H9 (cell line): ENCODE data around the gene PPP1R9A. TPM values are rescaled to one million over a fixed set of nuclear protein-coding genes. Genes with fewer than 3 reads are reported as not detected.

Source experiments
- DNase-seq: peaks from one replicate; pipeline ENCODE4 v3.0.0-alpha.2; 2017
- H2AFZ ChIP-seq: one replicate; pipeline ENCODE4 v1.6.1; 2013; ENCODE audit warnings: mild to moderate bottlenecking, low read length, control low read depth, moderate library complexity
- H2AK5ac ChIP-seq: 2 replicates; pipeline ENCODE4 v1.6.1; 2013; ENCODE audit warnings: low read length, control low read depth, mixed read lengths; ENCODE audit not compliant: insufficient read length
- H2BK120ac ChIP-seq: one replicate; pipeline ENCODE4 v1.6.1; 2013; ENCODE audit warnings: low read depth, mild to moderate bottlenecking, low read length, control low read depth, inconsistent platforms; ENCODE audit not compliant: poor library complexity, severe bottlenecking
- H2BK12ac ChIP-seq: 2 replicates; pipeline ENCODE4 v1.6.1; 2013; ENCODE audit warnings: low read length, control low read depth, mixed read lengths, low read depth; ENCODE audit not compliant: insufficient read length
- H2BK15ac ChIP-seq: 2 replicates; pipeline ENCODE4 v1.6.1; 2013; ENCODE audit warnings: low read depth, low read length, control low read depth
- H2BK20ac ChIP-seq: one replicate; pipeline ENCODE4 v1.6.1; 2013; ENCODE audit warnings: low read depth, mild to moderate bottlenecking, low read length, control low read depth, inconsistent platforms; ENCODE audit not compliant: poor library complexity, severe bottlenecking
- H2BK5ac ChIP-seq: 2 replicates; pipeline ENCODE4 v1.6.1; 2013; ENCODE audit warnings: low read length, control low read depth, mixed read lengths; ENCODE audit not compliant: insufficient read length
- H3K14ac ChIP-seq: 2 replicates; pipeline ENCODE4 v1.6.1; 2013; ENCODE audit warnings: low read length, control low read depth; ENCODE audit not compliant: insufficient read depth
- H3K18ac ChIP-seq: 2 replicates; pipeline ENCODE4 v1.6.1; 2013; ENCODE audit warnings: low read depth, mild to moderate bottlenecking, mixed read lengths, low read length, control low read depth; ENCODE audit not compliant: insufficient read length
- H3K23ac ChIP-seq: 2 replicates; pipeline ENCODE4 v1.6.1; 2013; ENCODE audit warnings: low read length, control low read depth, mixed read lengths, low read depth; ENCODE audit not compliant: insufficient read length
- H3K23me2 ChIP-seq: 2 replicates; pipeline ENCODE4 v1.6.1; 2013; ENCODE audit warnings: low read depth, mild to moderate bottlenecking, mixed read lengths, low read length, control low read depth; ENCODE audit not compliant: insufficient read length, poor library complexity, severe bottlenecking
- H3K27ac ChIP-seq: 2 replicates; pipeline ENCODE4 v1.5.1; 2013; ENCODE audit warnings: low read length, control low read depth, mixed read lengths, low read depth; ENCODE audit not compliant: insufficient read length
- H3K27me3 ChIP-seq: 2 replicates; pipeline ENCODE4 v1.6.1; 2013; ENCODE audit warnings: low read length, control low read depth, inconsistent platforms; ENCODE audit not compliant: insufficient read depth
- H3K4ac ChIP-seq: 2 replicates; pipeline ENCODE4 v1.6.1; 2013; ENCODE audit warnings: low read depth, mild to moderate bottlenecking, control low read depth, inconsistent platforms, low read length, moderate library complexity
- H3K4me1 ChIP-seq: 2 replicates; pipeline ENCODE4 v1.6.1; 2013; ENCODE audit warnings: low read length, control low read depth, inconsistent platforms; ENCODE audit not compliant: insufficient read depth
- H3K4me2 ChIP-seq: 2 replicates; pipeline ENCODE4 v1.6.1; 2013; ENCODE audit warnings: low read length, control low read depth, mixed read lengths; ENCODE audit not compliant: insufficient read length, insufficient read depth
- H3K56ac ChIP-seq: 2 replicates; pipeline ENCODE4 v1.6.1; 2013; ENCODE audit warnings: low read depth, mild to moderate bottlenecking, mixed read lengths, low read length, control low read depth; ENCODE audit not compliant: insufficient read length
- H3K79me1 ChIP-seq: 2 replicates; pipeline ENCODE4 v1.6.1; 2013; ENCODE audit warnings: low read depth, mild to moderate bottlenecking, moderate library complexity, low read length, control low read depth, inconsistent platforms; ENCODE audit not compliant: insufficient read depth, poor library complexity, severe bottlenecking
- H3K79me2 ChIP-seq: 2 replicates; pipeline ENCODE4 v1.6.1; 2013; ENCODE audit warnings: low read length, control low read depth, inconsistent platforms; ENCODE audit not compliant: insufficient read depth
- H3K9ac ChIP-seq: 2 replicates; pipeline ENCODE4 v1.6.1; 2013; ENCODE audit warnings: low read length, control low read depth, mixed read lengths; ENCODE audit not compliant: insufficient read length; ENCODE audit errors: extremely low read depth
- H3K9me3 ChIP-seq: one replicate; pipeline ENCODE4 v1.6.1; 2013; ENCODE audit warnings: low read depth, low read length, inconsistent platforms; ENCODE audit not compliant: control insufficient read depth
- H3T11ph ChIP-seq: one replicate; pipeline ENCODE4 v1.6.1; 2013; ENCODE audit warnings: mild to moderate bottlenecking, low read length, control low read depth, inconsistent platforms
- H4K20me1 ChIP-seq: one replicate; pipeline ENCODE4 v1.6.1; 2013; ENCODE audit not compliant: control insufficient read depth, insufficient read length, insufficient read depth
- H4K5ac ChIP-seq: 2 replicates; pipeline ENCODE4 v1.6.1; 2013; ENCODE audit warnings: low read depth, mild to moderate bottlenecking, mixed read lengths, low read length, control low read depth; ENCODE audit not compliant: insufficient read length
- H4K8ac ChIP-seq: replicated peaks from 2 replicates; pipeline ENCODE4 v1.6.1; 2013; ENCODE audit warnings: low read length, control low read depth, mixed read lengths, low read depth; ENCODE audit not compliant: insufficient read length
- H4K91ac ChIP-seq: 2 replicates; pipeline ENCODE4 v1.6.1; 2013; ENCODE audit warnings: low read depth, mild to moderate bottlenecking, moderate library complexity, mixed read lengths, low read length, control low read depth; ENCODE audit not compliant: insufficient read length
- H3K27ac Mint-ChIP-seq, 3 experiments: 2 replicates in 2 of 3; 3 replicates in 1 of 3; pipeline ENCODE4 v1.8.0; 2020 to 2021; ENCODE audit warnings: mixed read lengths in 3 of 3, mild to moderate bottlenecking in 1 of 3, moderate library complexity in 1 of 3
- H3K27me3 Mint-ChIP-seq: 2 replicates; pipeline ENCODE4 v1.8.0; 2021; ENCODE audit warnings: low read depth, mild to moderate bottlenecking, moderate library complexity, mixed read lengths
- H3K36me3 Mint-ChIP-seq, 3 experiments: 2 replicates in 2 of 3; 3 replicates in 1 of 3; pipeline ENCODE4 v1.8.0; 2020 to 2021; ENCODE audit warnings: low read depth in 3 of 3, mixed read lengths in 3 of 3; ENCODE audit not compliant: insufficient read depth in 1 of 3
- H3K4me1 Mint-ChIP-seq, 2 experiments: 2 replicates each; pipeline ENCODE4 v1.8.0; 2020; ENCODE audit warnings: mixed read lengths in 2 of 2
- H3K4me3 Mint-ChIP-seq, 2 experiments: 2 replicates in 1 of 2; 3 replicates in 1 of 2; pipeline ENCODE4 v1.8.0; 2020 to 2021; ENCODE audit warnings: mild to moderate bottlenecking in 2 of 2, mixed read lengths in 2 of 2, moderate library complexity in 1 of 2
- H3K9me3 Mint-ChIP-seq, 2 experiments: 2 replicates in 1 of 2; 3 replicates in 1 of 2; pipeline ENCODE4 v1.8.0; 2020; ENCODE audit warnings: mild to moderate bottlenecking in 2 of 2, mixed read lengths in 2 of 2, moderate library complexity in 1 of 2
- total RNA-seq: library from RNA; stranded (reverse); gene quantifications from 2 replicates; pipeline ENCODE4 v1.2.1, GENCODE V29; 2021
- TF ChIP-seq, protein P1 (sequence below): fragments of 200-600 bp; sonication (generic); conservative IDR thresholded peaks from 3 replicates; pipeline ENCODE4 v1.8.0; 2021; ENCODE audit warnings: antibody characterized with exemption, mild to moderate bottlenecking

PPP1R9A gene
- total RNA-seq, 1 experiment from 2014 or later: 17.0 TPM

DNA sequence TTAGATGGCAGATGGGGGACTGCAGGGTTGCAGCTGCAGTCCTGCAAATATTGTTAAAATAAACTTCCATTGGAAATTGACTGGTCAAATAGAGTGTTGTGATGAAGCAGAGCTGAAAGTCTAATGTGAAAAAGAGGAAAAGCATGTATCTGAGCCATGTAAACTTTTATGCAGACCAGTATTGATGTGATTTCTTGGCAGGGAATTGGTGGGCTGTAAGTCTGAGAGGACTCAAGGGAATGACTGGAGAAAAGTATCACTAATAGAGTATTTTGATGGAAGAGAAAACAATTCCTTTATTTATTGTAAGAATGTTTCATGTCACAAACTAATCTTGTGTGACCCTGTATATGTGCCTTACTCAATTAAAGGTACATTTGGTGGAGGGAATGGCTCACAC, 155.5 kb downstream of the PPP1R9A start:
- Histone ChIP-seq H2BK20ac (no peak overlapping the region), H3K56ac (no peak overlapping the region), H3K27ac (no peak overlapping the region), H3K79me1 (no peaks in the 10 kb centered on the region), H2AFZ (no peak overlapping the region), H4K20me1 (no peaks in the 10 kb centered on the region), H3K4me1 (no peaks in the 10 kb centered on the region; the same call in none of the 2 replicates), H3K9ac (no peak overlapping the region), H4K8ac (no peak overlapping the region), H3K27me3 (no peaks in the 10 kb centered on the region), H3K9me3 (no peaks in the 10 kb centered on the region), H2BK15ac (no peak overlapping the region), H3K23ac (no peak overlapping the region), H2BK5ac (no peak overlapping the region), H3K79me2 (no peaks in the 10 kb centered on the region; the same call in 1 of the 2 replicates), H4K91ac (no peak overlapping the region), H3K4me2 (no peak overlapping the region), H2BK12ac (no peak overlapping the region), H3K4ac (no peak overlapping the region), H3K14ac (no peak overlapping the region), H3T11ph (no peak overlapping the region), H2AK5ac (no peak overlapping the region), H2BK120ac (no peak overlapping the region), H3K18ac (no peak overlapping the region), H4K5ac (no peak overlapping the region), H3K23me2 (no peaks in the 10 kb centered on the region)
- TF ChIP-seq, protein P1, sequence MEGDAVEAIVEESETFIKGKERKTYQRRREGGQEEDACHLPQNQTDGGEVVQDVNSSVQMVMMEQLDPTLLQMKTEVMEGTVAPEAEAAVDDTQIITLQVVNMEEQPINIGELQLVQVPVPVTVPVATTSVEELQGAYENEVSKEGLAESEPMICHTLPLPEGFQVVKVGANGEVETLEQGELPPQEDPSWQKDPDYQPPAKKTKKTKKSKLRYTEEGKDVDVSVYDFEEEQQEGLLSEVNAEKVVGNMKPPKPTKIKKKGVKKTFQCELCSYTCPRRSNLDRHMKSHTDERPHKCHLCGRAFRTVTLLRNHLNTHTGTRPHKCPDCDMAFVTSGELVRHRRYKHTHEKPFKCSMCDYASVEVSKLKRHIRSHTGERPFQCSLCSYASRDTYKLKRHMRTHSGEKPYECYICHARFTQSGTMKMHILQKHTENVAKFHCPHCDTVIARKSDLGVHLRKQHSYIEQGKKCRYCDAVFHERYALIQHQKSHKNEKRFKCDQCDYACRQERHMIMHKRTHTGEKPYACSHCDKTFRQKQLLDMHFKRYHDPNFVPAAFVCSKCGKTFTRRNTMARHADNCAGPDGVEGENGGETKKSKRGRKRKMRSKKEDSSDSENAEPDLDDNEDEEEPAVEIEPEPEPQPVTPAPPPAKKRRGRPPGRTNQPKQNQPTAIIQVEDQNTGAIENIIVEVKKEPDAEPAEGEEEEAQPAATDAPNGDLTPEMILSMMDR: no peak
- no peaks in the 10 kb centered on the region for H3K9me3 Mint-ChIP-seq
- H3K4me3 Mint-ChIP-seq: no peak overlapping the region
- H3K4me1 Mint-ChIP-seq: peaks cover 8 to 12% of the 10 kb centered on the region in 2 experiments
- H3K27me3 Mint-ChIP-seq: no peaks in the 10 kb centered on the region
- no peak for DNase-seq
- no peaks in the 10 kb centered on the region; a peak in 2 of 7 replicates for H3K36me3 Mint-ChIP-seq
- H3K27ac Mint-ChIP-seq: no peak overlapping the region
